NCI-H510A treated with DMSO at 0.1 percent for 48 hours (cell line): ENCODE data around the gene MFAP1.
A peak's percentile ranks its signal among the peaks of the same experiment; 100 is the strongest.
"Not testable (repeated sequence)": the region's sequence is repeated elsewhere in the genome, so short reads cannot be mapped to it uniquely, and the experiment has no call there.

Experiments
- DNase-seq: peaks from one replicate; lab custom pipeline; 2025; lab: John Stamatoyannopoulos, UW

Gene MFAP1

GRCh38 chr15:43824302-43825246 is at the start of gene MFAP1:
TSS of gene MFAP1 (minus strand) at chr15:43824690. CDS start at chr15:43824569, 121 bp downstream.
- peak; percentile 88 for DNase-seq

GRCh38 chr15:43873651-43874050 is 49.2 kb upstream of the MFAP1 start:
- no peak for DNase-seq

DNA sequence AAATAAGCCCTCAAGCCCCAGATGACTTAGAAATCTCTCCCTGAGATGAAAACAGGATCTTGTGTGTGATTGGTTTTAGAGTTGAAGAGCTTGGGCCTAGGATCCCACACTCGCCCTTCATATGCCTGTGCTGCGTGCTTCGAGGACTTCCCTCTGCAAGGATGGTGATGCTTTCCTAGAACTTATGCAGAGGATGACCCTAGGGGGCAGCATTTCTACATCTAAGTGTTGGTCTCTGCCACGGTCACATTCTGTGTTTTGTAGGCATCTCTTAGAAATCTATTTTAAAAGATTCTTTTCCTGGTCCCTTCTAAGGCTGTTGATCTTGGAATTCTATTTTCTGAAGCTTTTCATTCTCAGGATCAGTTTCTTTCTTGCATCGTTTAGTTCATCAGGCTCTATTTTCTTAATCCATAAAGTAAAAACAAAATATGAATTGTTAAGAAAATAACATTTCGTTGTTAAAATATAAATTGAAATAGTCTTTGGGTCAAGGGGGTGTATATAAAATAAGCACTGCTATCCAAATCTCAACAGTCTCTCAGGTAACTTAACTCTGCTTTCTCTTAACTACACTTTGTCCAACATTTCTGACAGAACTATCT is 48.0 kb upstream of the MFAP1 start:
- DNase-seq = peak; percentile 5

DNA sequence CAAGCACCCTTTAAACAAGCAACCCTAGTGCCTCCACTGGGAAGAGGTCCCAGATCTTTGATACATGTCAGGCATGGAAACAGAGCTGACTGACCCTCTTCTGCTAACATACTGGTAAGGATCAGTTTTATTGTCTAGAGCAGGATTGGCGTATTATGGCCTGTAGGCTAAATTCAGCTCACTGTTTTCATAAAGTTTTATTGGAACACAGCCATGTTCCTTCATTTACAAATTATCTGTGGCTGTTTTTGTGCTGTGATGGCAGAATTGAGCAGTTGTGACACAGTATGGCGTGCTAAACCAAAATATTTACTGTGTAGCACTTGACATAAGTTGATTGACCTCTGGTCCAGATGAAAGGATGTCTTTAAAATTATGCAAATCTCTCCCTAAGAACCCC is 47.3 kb upstream of the MFAP1 start:
- no peak for DNase-seq

GRCh38 chr15:43868406-43868805 is 43.9 kb upstream of the MFAP1 start:
- DNase-seq = no peak

- no peak for DNase-seq
Measured at GRCh38 chr15:43867096-43867495, 42.6 kb upstream of the MFAP1 start.

- DNase-seq = not testable (repeated sequence)
Measured at GRCh38 chr15:43866636-43867035, 42.1 kb upstream of the MFAP1 start.

- no peak for DNase-seq
Measured at GRCh38 chr15:43859546-43859945, 35.1 kb upstream of the MFAP1 start.

- no peak for DNase-seq
Measured at GRCh38 chr15:43854801-43855200, 30.3 kb upstream of the MFAP1 start.

GRCh38 chr15:43852607-43853006 is 28.1 kb upstream of the MFAP1 start:
- no peak for DNase-seq

DNA sequence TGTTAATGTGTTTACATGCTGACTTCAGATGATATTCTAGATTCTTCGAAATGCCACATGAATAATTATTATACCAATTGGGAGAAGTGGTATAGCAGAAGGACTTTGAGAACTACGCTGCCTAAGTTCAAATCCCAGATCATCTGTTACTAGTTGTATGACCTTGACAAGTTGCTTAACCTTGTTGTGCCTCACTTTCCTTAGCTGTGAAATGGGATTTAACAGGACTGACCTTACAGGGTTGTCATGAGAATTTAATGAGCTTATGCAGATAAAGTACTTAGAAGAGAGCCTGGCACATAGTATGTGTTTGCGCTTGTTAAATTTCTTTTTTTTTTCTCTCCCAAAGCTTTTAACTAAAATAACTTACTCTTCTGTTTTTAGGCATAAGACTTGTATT is 26.8 kb upstream of the MFAP1 start:
- DNase-seq = no peak

GRCh38 chr15:43845421-43845820 is 20.9 kb upstream of the MFAP1 start:
- no peak for DNase-seq

GRCh38 chr15:43832485-43832884 is 8.0 kb upstream of the MFAP1 start:
- DNase-seq = not testable (repeated sequence)

- not testable (repeated sequence) for DNase-seq
Measured at GRCh38 chr15:43831519-43832052, 7.1 kb upstream of the MFAP1 start.

DNA sequence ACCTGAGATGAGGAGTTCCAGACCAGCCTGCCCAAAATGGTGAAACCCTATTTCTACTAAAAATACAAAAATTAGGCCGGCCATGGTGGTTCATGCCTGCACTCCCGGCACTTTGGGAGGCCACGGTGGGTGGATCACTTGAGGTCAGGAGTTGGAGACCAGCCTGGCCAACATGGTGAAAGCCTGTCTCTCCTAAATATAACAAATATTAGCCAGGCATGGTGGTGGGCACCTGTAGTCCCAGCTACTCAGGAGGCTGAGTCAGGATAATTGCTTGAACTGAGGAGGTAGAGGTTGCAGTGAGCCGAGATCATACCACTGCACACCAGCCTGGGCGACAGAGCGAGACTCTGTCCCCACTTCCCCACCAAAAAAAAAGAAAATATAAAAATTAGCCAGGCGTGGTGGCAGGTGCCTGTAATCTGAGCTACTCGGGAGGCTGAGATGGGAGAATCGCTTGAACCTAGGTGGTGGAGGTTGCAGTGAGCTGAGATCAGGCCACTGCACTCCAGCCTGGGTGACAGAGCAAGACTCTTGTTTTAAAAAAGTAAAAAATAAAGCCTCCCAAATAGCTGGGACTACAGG is 6.3 kb upstream of the MFAP1 start:
- not testable (repeated sequence) for DNase-seq

GRCh38 chr15:43829951-43830540 is 5.6 kb upstream of the MFAP1 start:
- not testable (repeated sequence) for DNase-seq

GRCh38 chr15:43828061-43828657 is 3.7 kb upstream of the MFAP1 start:
- DNase-seq = no peak

- peak; percentile 38 for DNase-seq
Measured at GRCh38 chr15:43826508-43827341, 2.2 kb upstream of the MFAP1 start, which contains the start of gene WDR76. TSS of gene WDR76 (plus strand) at chr15:43827002. CDS start at chr15:43827033, 31 bp downstream.

- DNase-seq = no peak
Measured at GRCh38 chr15:43826029-43826507, 1.6 kb upstream of the MFAP1 start.

- DNase-seq = not testable (repeated sequence)
Measured at GRCh38 chr15:43825305-43825704, 815 bp upstream of the MFAP1 start.

- no peak for DNase-seq
Measured at GRCh38 chr15:43821505-43821904, 3.0 kb downstream of the MFAP1 start.
